ENCODE data around the gene TMEM165. TPM values are rescaled to one million over a fixed set of nuclear protein-coding genes. Genes with fewer than 3 reads are reported as not detected.

The TMEM165 gene
- total RNA-seq, 4 donors from 2014 or later, result 175 to 226 (median 189) TPM

DNA sequence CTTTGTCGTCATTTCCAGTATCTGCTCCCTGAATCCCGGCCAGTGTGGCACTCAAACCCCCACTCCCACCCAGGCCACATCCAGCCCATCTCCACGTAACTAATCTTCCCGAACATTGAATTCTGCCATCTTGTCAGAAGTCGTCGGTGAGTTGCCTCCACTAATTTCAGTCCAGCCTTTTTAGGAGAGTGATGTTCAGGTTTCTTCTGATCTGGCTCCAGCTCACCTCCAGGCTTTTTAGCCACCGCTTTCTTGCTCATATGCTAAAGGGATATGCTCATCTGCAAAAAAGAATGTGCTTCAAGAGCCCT is 1.3 kb downstream of the TMEM165 start:
- no peaks in the 10 kb centered on the region for H3K9me3 ChIP-seq
- 18 to 20% methylated on average over 7 of the region's 7 CpGs for WGBS, 2 donors
- no peak for TF ChIP-seq POLR2A (IDR thresholded peaks at IDR 0.05)
- TF ChIP-seq, protein P1, sequence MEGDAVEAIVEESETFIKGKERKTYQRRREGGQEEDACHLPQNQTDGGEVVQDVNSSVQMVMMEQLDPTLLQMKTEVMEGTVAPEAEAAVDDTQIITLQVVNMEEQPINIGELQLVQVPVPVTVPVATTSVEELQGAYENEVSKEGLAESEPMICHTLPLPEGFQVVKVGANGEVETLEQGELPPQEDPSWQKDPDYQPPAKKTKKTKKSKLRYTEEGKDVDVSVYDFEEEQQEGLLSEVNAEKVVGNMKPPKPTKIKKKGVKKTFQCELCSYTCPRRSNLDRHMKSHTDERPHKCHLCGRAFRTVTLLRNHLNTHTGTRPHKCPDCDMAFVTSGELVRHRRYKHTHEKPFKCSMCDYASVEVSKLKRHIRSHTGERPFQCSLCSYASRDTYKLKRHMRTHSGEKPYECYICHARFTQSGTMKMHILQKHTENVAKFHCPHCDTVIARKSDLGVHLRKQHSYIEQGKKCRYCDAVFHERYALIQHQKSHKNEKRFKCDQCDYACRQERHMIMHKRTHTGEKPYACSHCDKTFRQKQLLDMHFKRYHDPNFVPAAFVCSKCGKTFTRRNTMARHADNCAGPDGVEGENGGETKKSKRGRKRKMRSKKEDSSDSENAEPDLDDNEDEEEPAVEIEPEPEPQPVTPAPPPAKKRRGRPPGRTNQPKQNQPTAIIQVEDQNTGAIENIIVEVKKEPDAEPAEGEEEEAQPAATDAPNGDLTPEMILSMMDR (IDR thresholded peaks at IDR 0.05), result no peak
- DNase-seq, result no peak
- H3K27ac ChIP-seq, result peak overlapping the region; percentile 89 to 99 (median 96)
- H3K4me3 ChIP-seq (replicated peaks in 1 of 3), result peak overlapping the region in 2 of 3 donors; percentile 89 to 100
- no peaks in the 10 kb centered on the region for H3K27me3 ChIP-seq
- no peaks in the 10 kb centered on the region for H3K36me3 ChIP-seq
- H3K4me1 ChIP-seq, result peaks cover 22 to 32% of the 10 kb centered on the region in 2 donors
- intact Hi-C loops (cut with DNase I), result no loop called here

DNA sequence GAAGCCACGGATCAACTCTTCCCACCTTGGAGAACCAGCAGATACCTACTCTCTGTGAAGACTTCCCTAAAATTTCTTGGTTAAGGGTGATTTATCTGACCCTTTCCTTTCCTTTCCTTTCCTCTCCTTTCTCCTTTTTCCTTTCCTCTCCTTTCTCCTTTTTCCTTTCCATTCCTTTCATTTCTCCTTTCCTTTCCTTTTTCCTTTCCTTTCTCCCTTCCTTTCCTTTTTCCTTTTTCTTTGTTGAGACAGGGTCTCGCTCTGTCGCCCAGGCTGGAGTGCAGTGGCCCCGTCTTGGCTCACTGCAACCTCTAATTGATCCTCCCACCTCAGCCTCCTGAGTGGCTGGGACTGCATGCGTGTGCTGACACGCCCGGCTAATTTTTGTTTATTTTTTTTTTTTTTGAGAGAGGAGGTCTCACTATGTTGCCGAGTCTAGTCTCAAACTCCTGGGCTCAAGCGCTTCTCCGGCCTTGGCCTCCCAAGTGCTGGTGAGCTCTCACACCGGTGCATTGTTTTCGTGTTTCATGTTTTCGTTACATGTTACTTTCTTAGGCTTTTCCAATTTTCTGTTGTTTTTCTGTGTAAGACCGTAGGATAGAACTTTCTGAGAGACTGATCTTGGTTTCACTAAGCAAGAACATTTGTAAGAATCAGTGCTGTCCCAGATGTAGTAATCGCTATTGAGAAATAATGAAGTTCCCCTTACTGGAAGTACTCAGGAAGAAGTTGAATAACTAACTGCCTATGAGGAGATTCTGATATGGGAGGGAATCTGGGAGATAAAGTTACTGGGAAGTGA is 2.0 kb downstream of the TMEM165 start:
- intact Hi-C loops (cut with DNase I), result no loop called here
- H3K27ac ChIP-seq, result peak overlapping the region; percentile 89 to 99 (median 96)
- H3K4me1 ChIP-seq, result peaks cover 22 to 32% of the 10 kb centered on the region in 2 donors
- H3K4me3 ChIP-seq (replicated peaks in 1 of 3), result peak overlapping the region in 1 of 3 donors; percentile 100
- TF ChIP-seq POLR2A (IDR thresholded peaks at IDR 0.05), result no peak
- TF ChIP-seq, protein P1 (IDR thresholded peaks at IDR 0.05), result no peak
- H3K27me3 ChIP-seq, result no peaks in the 10 kb centered on the region
- DNase-seq, result no peak
- H3K36me3 ChIP-seq, result no peaks in the 10 kb centered on the region
- 46 to 51% methylated on average over 15 of the region's 15 CpGs for WGBS, 2 donors
- H3K9me3 ChIP-seq, result no peaks in the 10 kb centered on the region

DNA sequence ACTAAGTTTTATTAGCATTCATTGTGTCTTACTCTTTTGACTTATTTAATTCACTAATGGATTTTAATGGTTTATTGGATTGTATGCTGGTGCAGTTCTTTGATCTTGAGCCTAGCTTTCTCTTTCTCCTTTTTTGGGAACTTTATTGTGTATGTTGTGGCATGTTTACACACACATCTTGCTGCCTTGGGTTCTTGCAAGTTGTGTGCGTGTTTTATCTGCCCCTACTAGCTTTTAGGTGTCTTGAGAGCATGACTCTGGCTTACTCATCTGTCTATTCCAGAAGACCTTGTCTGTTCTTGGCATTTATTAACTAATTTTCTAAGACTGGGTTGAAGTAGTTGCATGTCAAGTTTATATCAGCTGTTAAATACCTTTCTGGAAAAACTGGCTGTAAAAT is 2.7 kb downstream of the TMEM165 start:
- no peaks in the 10 kb centered on the region for H3K36me3 ChIP-seq
- H3K4me3 ChIP-seq (replicated peaks in 1 of 3), result peak overlapping the region in 1 of 3 donors; percentile 100
- no peak for TF ChIP-seq POLR2A (IDR thresholded peaks at IDR 0.05)
- TF ChIP-seq, protein P1 (IDR thresholded peaks at IDR 0.05), result no peak
- no peaks in the 10 kb centered on the region for H3K27me3 ChIP-seq
- H3K27ac ChIP-seq, result peak overlapping the region; percentile 37 to 96 (median 89)
- intact Hi-C loops (cut with DNase I), result no loop called here
- H3K9me3 ChIP-seq, result no peaks in the 10 kb centered on the region
- no peak for DNase-seq
- 48 to 61% methylated on average over 1 of the region's 1 CpG for whole genome bisulfite sequencing, 2 donors
- peaks cover 22 to 32% of the 10 kb centered on the region in 2 donors for H3K4me1 ChIP-seq

DNA sequence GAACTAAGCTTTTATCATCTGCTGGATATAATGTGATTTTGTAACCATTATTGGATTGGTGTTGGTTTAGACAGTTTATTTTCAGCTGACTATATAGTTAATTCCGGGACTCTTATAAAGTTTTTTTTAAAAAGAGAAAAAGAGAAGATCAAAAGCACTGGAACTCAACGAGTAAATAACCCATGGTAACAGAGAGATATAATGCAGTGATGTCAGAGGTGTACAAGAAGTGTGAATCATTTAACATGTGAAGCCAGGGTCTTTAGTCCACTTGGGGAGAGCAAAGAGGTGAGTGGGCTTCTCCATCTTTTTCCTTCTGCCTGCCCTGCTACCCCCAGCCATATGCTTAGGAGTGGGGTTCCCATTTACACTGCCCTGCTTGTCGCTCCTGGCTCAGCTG is 3.2 kb downstream of the TMEM165 start:
- WGBS, 2 donors, result 56 to 68% methylated on average over 3 of the region's 3 CpGs
- Histone ChIP-seq H3K9me3 (no peaks in the 10 kb centered on the region), H3K4me3 (replicated peaks in 1 of 3) (no peak overlapping the region), H3K27ac (peak overlapping the region in 2 of 3 donors; percentile 31 to 89), H3K27me3 (no peaks in the 10 kb centered on the region), H3K4me1 (peaks cover 22 to 32% of the 10 kb centered on the region in 2 donors), H3K36me3 (no peaks in the 10 kb centered on the region)
- no peak for TF ChIP-seq POLR2A (IDR thresholded peaks at IDR 0.05)
- TF ChIP-seq, protein P1 (IDR thresholded peaks at IDR 0.05), result no peak
- no peak for DNase-seq
- intact Hi-C loops (cut with DNase I), result no loop called here

DNA sequence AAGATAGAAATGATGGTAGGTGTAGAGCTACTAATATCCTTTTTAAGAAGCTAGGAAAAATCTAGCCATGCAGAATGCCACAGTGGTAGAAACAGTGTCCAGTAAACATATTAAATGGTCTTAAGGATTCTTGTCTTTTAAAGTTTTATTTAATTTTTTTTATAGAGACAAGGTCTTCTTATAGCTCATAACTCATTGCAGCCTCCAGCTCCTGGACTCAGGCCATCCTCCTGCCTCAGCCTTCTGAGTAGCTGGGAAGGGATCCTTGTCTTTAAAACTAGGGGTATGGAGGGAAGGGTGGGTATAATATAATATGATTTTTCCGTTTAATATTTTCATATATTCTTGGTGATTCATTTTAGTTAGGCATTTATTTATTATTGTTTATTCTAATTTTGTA is 3.8 kb downstream of the TMEM165 start:
- WGBS, 2 donors, result 70 to 93% methylated on average over 1 of the region's 1 CpG
- intact Hi-C loops (cut with DNase I), result no loop called here
- H3K9me3 ChIP-seq, result no peaks in the 10 kb centered on the region
- H3K4me1 ChIP-seq, result peaks cover 22 to 32% of the 10 kb centered on the region in 2 donors
- DNase-seq, result no peak
- H3K4me3 ChIP-seq (replicated peaks in 1 of 3), result no peak overlapping the region
- TF ChIP-seq POLR2A (IDR thresholded peaks at IDR 0.05), result no peak
- TF ChIP-seq, protein P1 (IDR thresholded peaks at IDR 0.05), result no peak
- H3K27me3 ChIP-seq, result no peaks in the 10 kb centered on the region
- H3K27ac ChIP-seq, result no peak overlapping the region
- peaks cover 0 to 4% of the 10 kb centered on the region in 2 donors for H3K36me3 ChIP-seq
